Loucy (cell line): ENCODE measurements around the gene AVP.

Source experiments
- EZH2phosphoT487 ChIP-seq: fragments of 200-600 bp; IDR thresholded peaks from 2 replicates; pipeline ENCODE4 v1.6.1; 2018; ENCODE audit warnings: antibody characterized with exemption, mild to moderate bottlenecking, moderate library complexity, borderline replicate concordance
- TF ChIP-seq, protein P1 (sequence below): fragments of 200-600 bp; sonication (generic); conservative IDR thresholded peaks from 2 replicates; pipeline ENCODE4 v1.5.1; 2014; ENCODE audit warnings: mild to moderate bottlenecking, antibody characterized with exemption, low read length

DNA sequence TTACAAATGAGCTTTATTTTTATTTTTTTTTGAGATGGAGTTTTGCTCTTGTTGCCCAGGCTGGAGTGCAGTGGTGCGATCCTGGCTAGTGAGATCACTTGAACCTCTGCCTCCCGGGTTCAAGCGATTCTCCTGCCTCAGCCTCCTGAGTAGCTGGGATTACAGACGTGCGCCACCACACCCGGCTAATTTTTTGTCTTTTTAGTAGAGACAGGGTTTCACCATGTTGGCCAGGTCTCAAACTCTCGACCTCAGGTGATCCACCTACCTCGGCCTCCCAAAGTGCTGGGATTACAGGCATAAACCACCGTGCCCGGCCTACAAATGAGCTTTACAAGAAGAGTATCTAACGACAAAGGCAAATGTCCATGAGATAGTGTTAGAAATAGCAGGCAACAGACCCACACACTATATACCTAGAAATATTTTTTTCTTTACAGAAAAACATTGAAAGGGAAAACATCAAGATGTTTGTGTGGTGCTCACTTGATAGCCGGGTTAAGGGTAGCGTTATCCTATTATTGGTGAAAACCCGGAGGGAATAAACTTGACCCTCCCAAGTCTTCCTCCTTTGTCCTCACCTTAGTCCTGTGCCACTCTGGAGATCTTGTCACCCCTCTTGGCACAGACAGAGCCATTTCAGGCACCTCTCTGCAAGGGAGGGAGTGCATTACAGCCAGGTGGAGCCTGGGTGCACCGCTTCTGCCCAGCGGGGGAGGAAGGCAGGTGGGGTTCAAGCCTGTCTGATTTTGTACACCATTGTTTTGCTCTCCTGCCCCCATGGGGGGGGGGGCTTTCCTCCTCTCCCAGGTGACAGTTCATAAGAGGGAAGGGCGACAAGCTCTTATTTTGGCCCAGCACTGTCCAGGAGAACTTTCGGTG is 21.0 kb upstream of the AVP start:
- TF ChIP-seq, protein P1, sequence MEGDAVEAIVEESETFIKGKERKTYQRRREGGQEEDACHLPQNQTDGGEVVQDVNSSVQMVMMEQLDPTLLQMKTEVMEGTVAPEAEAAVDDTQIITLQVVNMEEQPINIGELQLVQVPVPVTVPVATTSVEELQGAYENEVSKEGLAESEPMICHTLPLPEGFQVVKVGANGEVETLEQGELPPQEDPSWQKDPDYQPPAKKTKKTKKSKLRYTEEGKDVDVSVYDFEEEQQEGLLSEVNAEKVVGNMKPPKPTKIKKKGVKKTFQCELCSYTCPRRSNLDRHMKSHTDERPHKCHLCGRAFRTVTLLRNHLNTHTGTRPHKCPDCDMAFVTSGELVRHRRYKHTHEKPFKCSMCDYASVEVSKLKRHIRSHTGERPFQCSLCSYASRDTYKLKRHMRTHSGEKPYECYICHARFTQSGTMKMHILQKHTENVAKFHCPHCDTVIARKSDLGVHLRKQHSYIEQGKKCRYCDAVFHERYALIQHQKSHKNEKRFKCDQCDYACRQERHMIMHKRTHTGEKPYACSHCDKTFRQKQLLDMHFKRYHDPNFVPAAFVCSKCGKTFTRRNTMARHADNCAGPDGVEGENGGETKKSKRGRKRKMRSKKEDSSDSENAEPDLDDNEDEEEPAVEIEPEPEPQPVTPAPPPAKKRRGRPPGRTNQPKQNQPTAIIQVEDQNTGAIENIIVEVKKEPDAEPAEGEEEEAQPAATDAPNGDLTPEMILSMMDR, result no peak
- TF ChIP-seq EZH2phosphoT487, result no peak
